ENCODE results near the gene RNF220. TPM values are rescaled to one million over a fixed set of nuclear protein-coding genes. Genes with fewer than 3 reads are reported as not detected.
"Not testable (repeated sequence)": the region's sequence is repeated elsewhere in the genome, so short reads cannot be mapped to it uniquely, and the experiment has no call there.

The RNF220 gene
- total RNA-seq, 2 donors from 2014 or later = 53.3 to 62.0 TPM

- Histone ChIP-seq H3K9ac (ENCODE audit: low read depth in 2 of 2, low read length in 2 of 2) (no peak overlapping the region), H3K4me1 (no peaks in the 10 kb centered on the region), H3K9me3 (no peaks in the 10 kb centered on the region), H3K36me3 (no peaks in the 10 kb centered on the region), H3K27me3 (no peaks in the 10 kb centered on the region), H3K27ac (no peak overlapping the region), H3K4me3 (no peak overlapping the region)
- TF ChIP-seq CTCF (IDR thresholded peaks at IDR 0.05) = no peak
- DNase-seq = no peak
- intact Hi-C loops (cut with DNase I) = no loop called here
Measured at GRCh38 chr1:44662683-44663030, 257.6 kb downstream of the RNF220 start.

GRCh38 chr1:44663417-44663816, 258.4 kb downstream of the RNF220 start:
- no peak overlapping the region for H3K9ac ChIP-seq (ENCODE audit: low read depth in 2 of 2, low read length in 2 of 2)
- H3K4me1 ChIP-seq = no peaks in the 10 kb centered on the region
- H3K27me3 ChIP-seq = no peaks in the 10 kb centered on the region
- no peaks in the 10 kb centered on the region for H3K9me3 ChIP-seq
- H3K36me3 ChIP-seq = no peaks in the 10 kb centered on the region
- H3K4me3 ChIP-seq = no peak overlapping the region
- DNase-seq = no peak
- intact Hi-C loops (cut with DNase I) = no loop called here
- no peak for TF ChIP-seq CTCF (IDR thresholded peaks at IDR 0.05)
- no peak overlapping the region for H3K27ac ChIP-seq

GRCh38 chr1:44664730-44665370, 259.8 kb downstream of the RNF220 start:
- no peak overlapping the region for H3K4me3 ChIP-seq
- intact Hi-C loops (cut with DNase I) = no loop called here
- no peak overlapping the region for H3K9ac ChIP-seq (ENCODE audit: low read depth in 2 of 2, low read length in 2 of 2)
- no peak for TF ChIP-seq CTCF (IDR thresholded peaks at IDR 0.05)
- H3K27ac ChIP-seq = no peak overlapping the region
- DNase-seq = no peak
- no peaks in the 10 kb centered on the region for H3K4me1 ChIP-seq
- no peaks in the 10 kb centered on the region for H3K9me3 ChIP-seq
- no peaks in the 10 kb centered on the region for H3K27me3 ChIP-seq
- H3K36me3 ChIP-seq = no peaks in the 10 kb centered on the region

- H3K9ac ChIP-seq (ENCODE audit: low read depth in 2 of 2, low read length in 2 of 2); intact Hi-C loops (cut with DNase I); DNase-seq; H3K9me3 ChIP-seq; H3K36me3 ChIP-seq; H3K27ac ChIP-seq; H3K4me3 ChIP-seq; H3K4me1 ChIP-seq; H3K27me3 ChIP-seq: not testable (repeated sequence)
Measured at GRCh38 chr1:44666719-44667118, 261.7 kb downstream of the RNF220 start.

GRCh38 chr1:44670751-44671640, 265.9 kb downstream of the RNF220 start:
- H3K9ac ChIP-seq (ENCODE audit: low read depth in 2 of 2, low read length in 2 of 2) = no peak overlapping the region
- DNase-seq = no peak
- H3K4me3 ChIP-seq = no peak overlapping the region

More at GRCh38 chr1:44670751-44671640, 265.9 kb downstream of the RNF220 start:
- intact Hi-C loops (cut with DNase I) = no loop called here
- Histone ChIP-seq H3K27me3 (no peaks in the 10 kb centered on the region), H3K27ac (no peak overlapping the region), H3K9me3 (no peaks in the 10 kb centered on the region), H3K4me1 (peaks cover 8% of the 10 kb centered on the region), H3K36me3 (no peaks in the 10 kb centered on the region)
- TF ChIP-seq CTCF (IDR thresholded peaks at IDR 0.05) = no peak

Measured in colonic mucosa (tissue), 4 donors.